K562 treated with DMSO at 1 percent for 4 hours (cell line): ENCODE measurements around the gene EVI2A. TPM values are rescaled to one million over a fixed set of nuclear protein-coding genes. Genes with fewer than 3 reads are reported as not detected.

Experiments used
- total RNA-seq: library from RNA; unstranded; fragments of 300-600 nt; gene quantifications from 2 replicates; pipeline ENCODE4 v1.2.3, GENCODE V29; 2022; ENCODE audit not compliant: insufficient read depth

Gene EVI2A, protein sequence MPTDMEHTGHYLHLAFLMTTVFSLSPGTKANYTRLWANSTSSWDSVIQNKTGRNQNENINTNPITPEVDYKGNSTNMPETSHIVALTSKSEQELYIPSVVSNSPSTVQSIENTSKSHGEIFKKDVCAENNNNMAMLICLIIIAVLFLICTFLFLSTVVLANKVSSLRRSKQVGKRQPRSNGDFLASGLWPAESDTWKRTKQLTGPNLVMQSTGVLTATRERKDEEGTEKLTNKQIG
- total RNA-seq = not detected in 2 replicates

GRCh38 chr17:31321481-31321880 is at the start of gene EVI2A:
Gene EVI2A, minus strand, starts transcription at chr17:31321622. Its CDS starts 2,609 bp downstream, at chr17:31319013.

DNA sequence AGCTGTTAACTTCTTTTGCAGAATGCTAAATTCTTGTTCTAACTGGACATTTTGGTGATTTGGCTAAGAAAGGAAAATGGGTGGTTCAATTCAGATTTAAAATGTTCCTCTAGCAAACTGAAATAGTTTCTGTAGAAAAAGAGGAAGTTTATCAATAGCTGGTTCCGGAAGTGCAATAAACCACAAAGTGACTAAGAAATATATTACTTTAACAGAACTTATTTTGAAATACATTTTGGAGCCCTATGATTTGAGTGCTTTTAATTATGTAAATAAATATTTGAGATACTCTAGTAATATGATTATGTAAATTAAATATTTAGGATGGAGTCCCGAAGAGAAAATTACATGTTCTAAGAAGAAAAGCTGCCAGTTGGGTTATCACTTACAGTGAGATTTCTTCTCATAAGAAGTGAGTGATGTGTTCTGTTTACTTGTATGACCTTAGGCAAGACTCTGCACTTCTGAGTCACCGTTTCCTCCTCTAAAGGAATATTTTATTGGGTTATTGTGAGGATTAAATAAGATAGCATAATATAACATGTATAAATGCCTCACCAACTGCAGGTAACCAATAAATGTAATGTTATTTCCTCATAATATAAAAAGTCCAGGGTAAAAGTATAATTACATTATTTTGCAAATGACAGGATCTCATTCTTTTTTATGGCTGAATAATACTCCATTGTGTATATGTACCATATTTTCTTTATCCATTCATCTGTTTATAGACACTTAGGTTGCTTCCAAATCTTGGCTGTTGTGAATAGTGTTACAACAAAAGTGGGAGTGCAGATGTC is 7.2 kb downstream of the EVI2A start, which contains the start of gene EVI2B:
EVI2B (minus strand) TSS at position 73 of the 800 bp plus-strand sequence. CDS start 8,445 bp downstream, outside the sequence.

DNA sequence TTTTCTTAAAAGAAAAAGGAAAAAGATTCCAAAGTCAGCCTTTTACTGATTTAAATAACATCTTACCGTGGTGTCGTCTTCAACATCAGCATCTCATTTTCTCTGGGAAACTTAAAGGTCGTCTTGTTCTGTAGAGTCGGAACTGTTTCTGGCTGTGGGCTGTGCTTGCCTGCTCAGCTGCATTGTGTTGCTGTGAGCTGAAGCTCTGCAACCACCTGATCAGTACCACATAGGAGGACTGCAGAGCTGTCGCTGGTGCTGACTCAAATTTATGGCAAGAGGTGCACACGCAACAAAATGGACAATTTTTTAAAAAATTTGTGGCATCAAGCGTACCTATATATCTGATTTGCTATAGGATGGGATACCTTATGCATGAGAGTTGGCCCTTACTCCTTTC is 24.3 kb downstream of the EVI2A start, which contains the start of gene OMG:
OMG (minus strand) TSS at position 150 of the 400 bp plus-strand sequence. CDS start 908 bp downstream, outside the sequence.

Other genes starting within 250 kb of the EVI2A start
- gene NF1, start 226.6 kb downstream of the EVI2A start, total RNA-seq = 15.7 and 18.0 TPM in 2 replicates
- gene OMG, start 24.4 kb downstream of the EVI2A start, total RNA-seq = 0.73 TPM in 1 of 2 replicates, not detected in the other
- 7.6 and 8.5 TPM in 2 replicates for gene EVI2B, start 7.6 kb downstream of the EVI2A start, total RNA-seq
- gene RAB11FIP4, start 70.1 kb upstream of the EVI2A start, total RNA-seq = 8.5 and 9.2 TPM in 2 replicates